A673 (cell line): ENCODE data around the gene TNFAIP3. TPM values are rescaled to one million over a fixed set of nuclear protein-coding genes. Genes with fewer than 3 reads are reported as not detected.

Experiments
- BruUV-seq: library from RNA; stranded (reverse); fragments of 400-500 nt; replicated peaks from 2 replicates; lab custom pipeline; 2021; lab: Mats Ljungman, UMichigan
- CTCF ChIA-PET: fragments of 300-600 bp; sonication (Branson Sonifier 250); formaldehyde crosslinking; loops from one replicate; lab custom pipeline; 2022; ENCODE audit warnings: antibody characterized with exemption; lab: Charles Lee
- POLR2A ChIA-PET: fragments of 300-600 bp; sonication (Branson Sonifier 250); formaldehyde crosslinking; loops from one replicate; lab custom pipeline; 2022; ENCODE audit warnings: antibody characterized with exemption; ENCODE audit not compliant: low non-redundant PET; lab: Charles Lee
- DNase-seq: peaks from one replicate; pipeline ENCODE4 v3.0.0-alpha.2; 2015; ENCODE audit warnings: low spot score
- H3K27ac ChIP-seq: fragments of 200-600 bp; sonication (generic); 2 replicates; pipeline ENCODE4 v1.5.1; 2016; ENCODE audit warnings: mixed run types, low read depth, mild to moderate bottlenecking, mixed read lengths, antibody characterized with exemption, low read length; ENCODE audit not compliant: poor library complexity, severe bottlenecking
- H3K27me3 ChIP-seq: fragments of 200-600 bp; sonication (generic); replicated peaks from 2 replicates; pipeline ENCODE4 v1.6.1; 2017; ENCODE audit warnings: mixed run types, low read depth, mild to moderate bottlenecking, mixed read lengths, antibody characterized with exemption, low read length; ENCODE audit not compliant: insufficient read depth, poor library complexity
- H3K36me3 ChIP-seq: fragments of 200-600 bp; sonication (generic); 2 replicates; pipeline ENCODE4 v1.6.1; 2016; ENCODE audit warnings: mixed run types, mild to moderate bottlenecking, mixed read lengths, antibody characterized with exemption, low read length; ENCODE audit not compliant: insufficient read depth, poor library complexity, severe bottlenecking
- H3K4me1 ChIP-seq: fragments of 200-600 bp; sonication (generic); 2 replicates; pipeline ENCODE4 v1.6.1; 2017; ENCODE audit warnings: mixed run types, mild to moderate bottlenecking, mixed read lengths, antibody characterized with exemption, low read length; ENCODE audit not compliant: insufficient read depth, poor library complexity, severe bottlenecking
- H3K4me3 ChIP-seq: fragments of 200-600 bp; sonication (generic); 2 replicates; pipeline ENCODE4 v1.5.1; 2016; ENCODE audit warnings: low read depth, mixed run types, mild to moderate bottlenecking, mixed read lengths, low read length; ENCODE audit not compliant: poor library complexity, severe bottlenecking
- H3K9me3 ChIP-seq: fragments of 200-600 bp; sonication (generic); 2 replicates; pipeline ENCODE4 v1.6.1; 2016; ENCODE audit warnings: mixed run types, low read depth, mild to moderate bottlenecking, mixed read lengths, antibody characterized with exemption, low read length; ENCODE audit not compliant: poor library complexity, severe bottlenecking
- CTCF ChIP-seq: fragments of 300-800, 200-600 bp; sonication (generic); conservative IDR thresholded peaks from 2 replicates; pipeline ENCODE4 v1.5.1; 2017; ENCODE audit warnings: low read depth, mild to moderate bottlenecking, antibody characterized with exemption, low read length, moderate library complexity, mixed read lengths
- EZH2 ChIP-seq: fragments of 200-600 bp; sonication (generic); IDR thresholded peaks from 2 replicates; pipeline ENCODE4 v1.6.1; 2017; ENCODE audit warnings: borderline replicate concordance, low read depth, mild to moderate bottlenecking, mixed read lengths, antibody characterized with exemption, low read length; ENCODE audit not compliant: poor library complexity, severe bottlenecking
- intact Hi-C: fragments of 100-400 bp; cut with micrococcal nuclease; formaldehyde crosslinking; loops from one replicate; pipeline ENCODE4 v1.10.0; 2022; ENCODE audit not compliant: unreplicated experiment
- total RNA-seq: library from RNA; stranded (reverse); gene quantifications from 2 replicates; pipeline ENCODE4 v1.2.3, GENCODE V29; 2021

The TNFAIP3 gene
- total RNA-seq, 1 experiment from 2014 or later: 12.7 TPM

DNA sequence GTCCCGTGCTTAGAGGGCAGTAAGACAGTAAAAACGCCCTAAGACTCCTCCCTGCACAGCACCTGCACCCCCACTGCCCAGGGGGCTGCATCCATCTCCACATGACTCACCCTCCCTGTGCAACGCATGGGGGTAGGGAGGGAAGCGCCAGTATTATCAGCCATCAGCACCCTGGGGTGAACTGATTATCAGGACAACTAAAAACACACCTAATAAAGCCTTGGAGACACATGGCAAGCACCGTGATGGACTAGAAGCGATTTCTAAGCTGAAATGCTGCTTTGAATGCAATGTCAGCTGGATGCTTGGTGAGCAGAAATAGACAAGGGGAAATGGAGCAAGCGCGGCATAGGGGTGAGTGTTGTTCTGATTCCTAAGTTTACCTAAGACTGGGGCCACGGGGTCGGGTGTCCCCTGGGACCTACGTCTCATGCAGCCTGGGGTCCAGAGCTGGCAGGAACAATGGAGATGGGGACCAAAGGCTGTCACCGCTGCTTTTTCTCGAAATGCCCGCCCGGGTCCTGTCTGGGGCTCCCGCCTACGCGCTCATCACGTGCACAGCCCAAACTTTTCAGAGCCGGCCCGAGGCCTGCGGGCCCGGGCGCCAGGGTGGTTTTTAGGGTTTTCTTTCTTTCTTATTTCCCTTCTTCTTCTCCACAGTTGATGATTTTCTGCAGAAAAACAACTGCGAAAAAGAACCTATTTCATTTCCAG, 702 bp upstream of the TNFAIP3 start:
- no TSS peak for BruUV-seq
- H3K27ac ChIP-seq: no peak overlapping the region
- peak overlapping the region; percentile 59 for H3K4me3 ChIP-seq
- intact Hi-C loops: no loop called here
- TF ChIP-seq CTCF (no peak), EZH2 (no peak)
- ChIA-PET POLR2A (no interaction called here), CTCF (interaction anchor here (0.6 to 1.3 kb wide), 7 partner anchors 56 to 622 kb away, joined by 3 to 7 read pairs (median 5); no protein-coding TSS in a partner anchor)
- no peaks in the 10 kb centered on the region for H3K9me3 ChIP-seq
- H3K27me3 ChIP-seq: peaks cover 77% of the 10 kb centered on the region
- DNase-seq: peak; percentile 35
- peaks cover 8% of the 10 kb centered on the region for H3K4me1 ChIP-seq
- no peaks in the 10 kb centered on the region for H3K36me3 ChIP-seq

GRCh38 chr6:137867685-137868509, 838 bp downstream of the TNFAIP3 start:
- no TSS peak for BruUV-seq
- Histone ChIP-seq H3K27me3 (peaks cover 76% of the 10 kb centered on the region), H3K36me3 (no peaks in the 10 kb centered on the region), H3K4me3 (peak overlapping the region; percentile 59), H3K4me1 (peaks cover 8% of the 10 kb centered on the region), H3K27ac (no peak overlapping the region), H3K9me3 (no peaks in the 10 kb centered on the region)
- DNase-seq: no peak
- TF ChIP-seq CTCF (no peak), EZH2 (peak; percentile 35)
- intact Hi-C loops: loop anchor here (1.0 kb wide), 1 partner anchor 160 kb away; no protein-coding TSS in a partner anchor
- ChIA-PET CTCF (interaction anchor here (1.1 kb wide), 1 partner anchor 163 kb away, joined by 3 read pairs; no protein-coding TSS in a partner anchor), POLR2A (no interaction called here)

- Histone ChIP-seq H3K27me3 (peaks cover 67% of the 10 kb centered on the region), H3K36me3 (no peaks in the 10 kb centered on the region), H3K4me1 (peaks cover 12% of the 10 kb centered on the region), H3K27ac (no peak overlapping the region), H3K4me3 (no peak overlapping the region), H3K9me3 (no peaks in the 10 kb centered on the region)
- ChIA-PET POLR2A (no interaction called here), CTCF (no interaction called here)
- no peak for TF ChIP-seq CTCF
- no peak for TF ChIP-seq EZH2
- intact Hi-C loops: no loop called here
- TSS peak; percentile 44 for BruUV-seq
- no peak for DNase-seq
Observed at GRCh38 chr6:137868721-137869548, 1.9 kb downstream of the TNFAIP3 start.
